Dermis blood vessel endothelial cell (primary cell): ENCODE data around the gene CALHM2. TPM values are rescaled to one million over a fixed set of nuclear protein-coding genes. Genes with fewer than 3 reads are reported as not detected.

Experiments used
- DNase-seq: peaks from one replicate; pipeline ENCODE4 v3.0.0; 2010
- total RNA-seq: library from RNA; depleted of rRNA; stranded (reverse); fragments of >200 nt; gene quantifications from 2 replicates; pipeline ENCODE4 v1.2.3, GENCODE V29; 2014

CALHM2 gene
- total RNA-seq, 1 donor from 2014 or later = 18.4 TPM

DNA sequence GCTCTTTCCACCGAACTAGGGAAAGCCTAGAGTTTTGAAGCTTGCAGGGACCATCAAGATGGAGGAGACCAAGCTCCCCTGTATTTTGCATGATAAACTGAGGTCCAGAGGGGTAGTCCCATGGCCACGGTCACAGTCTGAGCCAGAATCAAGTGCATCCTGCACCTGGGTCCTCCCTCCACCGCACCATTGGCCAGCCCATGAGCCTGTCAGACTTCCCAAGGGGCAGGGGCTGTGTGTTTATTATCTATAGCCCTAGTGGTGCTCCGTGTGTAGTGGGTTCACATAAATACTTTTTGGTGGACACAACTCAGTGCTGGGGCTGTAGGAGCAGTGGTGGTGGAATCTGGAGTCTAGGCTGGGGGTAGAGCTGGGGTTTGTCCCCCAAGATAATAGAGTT lies 23.3 kb upstream of the CALHM2 start:
- no peak for DNase-seq

DNA sequence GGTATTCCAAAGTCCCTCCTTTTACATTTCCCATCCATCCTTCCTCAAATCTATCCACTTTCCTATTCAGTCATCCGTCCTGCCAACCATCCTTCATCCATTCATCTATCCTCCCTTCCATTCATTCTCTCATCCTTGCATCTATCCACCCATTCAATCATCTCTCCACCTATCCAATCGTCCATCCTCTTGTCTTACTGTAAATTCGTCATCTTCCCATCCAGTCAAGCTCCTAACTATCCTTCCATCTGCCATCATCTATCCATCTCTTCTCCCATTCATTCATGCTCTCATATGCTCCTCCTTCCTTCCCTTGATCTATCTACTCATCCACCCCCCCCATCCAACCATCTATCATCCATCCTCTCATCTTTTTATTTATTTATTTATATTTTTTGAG lies 21.9 kb upstream of the CALHM2 start:
- DNase-seq = no peak

DNA sequence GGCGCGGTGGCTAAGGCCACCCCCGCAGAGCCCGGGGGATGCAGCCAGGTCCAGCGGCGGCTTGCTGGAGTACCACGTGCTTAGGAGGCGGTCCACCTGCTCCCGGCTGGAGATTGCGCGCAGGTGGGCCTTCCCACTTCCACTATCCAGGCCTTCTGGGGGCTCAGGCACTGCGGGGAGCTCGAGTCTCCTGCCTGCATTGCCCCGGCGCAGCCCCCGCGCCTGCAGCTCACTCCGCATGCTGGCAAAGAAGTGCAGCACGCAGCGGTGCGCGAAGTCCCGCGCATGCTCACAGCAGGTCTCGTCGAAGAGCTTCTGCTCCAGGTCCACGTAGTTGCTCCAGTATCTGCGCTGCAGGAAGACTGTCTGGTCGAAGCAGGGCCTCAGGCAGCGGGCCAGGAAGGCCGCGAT lies 21.1 kb upstream of the CALHM2 start:
- no peak for DNase-seq

DNA sequence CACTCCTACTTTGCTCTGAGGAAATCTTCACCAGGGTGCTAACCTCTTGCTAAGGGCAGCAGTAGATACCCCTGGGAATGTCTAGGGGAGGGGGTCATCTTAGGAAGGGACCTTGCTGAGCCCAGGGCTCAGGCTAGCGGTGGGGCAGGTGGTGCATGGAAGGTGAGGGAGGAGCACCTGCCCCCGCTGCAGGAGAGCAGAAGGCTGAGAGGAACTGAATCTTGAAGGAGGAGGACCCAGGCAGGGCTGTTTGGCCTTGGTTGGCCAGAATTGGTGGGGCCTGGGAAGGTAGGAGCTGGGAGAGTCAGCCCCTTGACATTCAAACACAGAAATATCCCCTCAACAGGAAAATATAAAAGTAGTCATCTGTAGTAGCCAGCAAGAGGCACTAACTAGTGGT lies 19.8 kb upstream of the CALHM2 start:
- no peak for DNase-seq

DNA sequence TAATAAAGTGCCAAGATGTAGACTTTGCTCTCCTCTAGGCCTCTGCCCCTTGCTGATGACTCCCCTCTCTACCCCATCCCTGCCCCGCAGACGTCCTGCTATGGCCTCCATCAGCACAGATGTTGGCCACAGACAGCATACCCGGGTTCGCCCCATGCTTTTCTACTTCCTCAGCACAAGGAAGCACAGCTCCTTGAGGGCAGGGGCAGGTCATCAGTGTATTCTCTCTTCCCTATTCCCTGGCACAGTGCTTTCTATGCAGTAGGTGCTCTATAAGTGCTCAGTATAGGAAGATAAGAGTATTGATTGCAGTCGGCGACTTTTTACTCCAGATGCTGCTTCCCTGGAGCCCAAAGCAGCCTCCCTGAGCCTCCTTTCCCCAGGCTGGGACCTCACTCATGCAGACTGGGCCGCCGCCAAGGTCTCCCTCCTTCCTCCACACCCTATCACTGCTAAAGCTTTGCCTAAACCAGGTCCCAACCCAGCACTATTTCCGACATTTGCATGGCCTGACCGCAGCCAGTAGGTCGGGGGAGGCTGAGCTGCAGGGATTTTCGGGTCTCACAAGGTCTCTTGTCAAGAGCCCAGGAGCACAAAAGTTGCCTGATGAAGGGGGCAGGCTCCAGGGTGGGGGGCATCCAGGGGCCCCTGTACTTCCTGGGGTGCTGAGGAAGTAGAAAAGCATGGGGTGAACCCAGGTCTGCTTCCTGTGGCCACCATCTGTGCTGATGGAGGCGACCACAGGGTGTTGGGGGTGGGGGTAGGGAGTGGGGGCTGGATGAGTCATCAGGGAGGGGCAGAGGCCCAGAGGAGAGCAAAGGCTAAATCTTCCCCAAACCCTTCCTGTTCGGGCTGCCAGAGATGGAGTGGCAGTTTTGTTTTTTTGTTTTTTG lies 18.8 kb upstream of the CALHM2 start:
- DNase-seq = no peak

DNA sequence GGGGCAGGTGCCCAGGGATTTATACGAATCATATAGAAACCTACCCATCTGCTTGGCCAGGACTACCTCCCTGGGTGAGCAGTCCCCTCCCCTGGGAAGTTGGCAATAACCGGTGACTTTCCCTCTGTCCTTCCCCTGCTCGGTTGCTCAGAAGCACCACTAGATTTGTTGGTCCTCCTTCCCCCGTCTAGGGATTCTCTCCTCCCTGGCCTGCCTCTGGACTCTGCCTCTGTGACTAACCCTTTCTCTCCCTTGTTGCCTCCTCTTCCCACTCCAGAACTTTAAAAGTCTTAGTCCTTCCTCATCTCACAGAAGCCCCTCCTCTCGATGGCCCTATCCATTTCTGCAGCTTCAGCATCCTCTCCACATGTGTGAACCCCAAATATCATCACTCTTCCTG lies 17.0 kb upstream of the CALHM2 start:
- DNase-seq = no peak

DNA sequence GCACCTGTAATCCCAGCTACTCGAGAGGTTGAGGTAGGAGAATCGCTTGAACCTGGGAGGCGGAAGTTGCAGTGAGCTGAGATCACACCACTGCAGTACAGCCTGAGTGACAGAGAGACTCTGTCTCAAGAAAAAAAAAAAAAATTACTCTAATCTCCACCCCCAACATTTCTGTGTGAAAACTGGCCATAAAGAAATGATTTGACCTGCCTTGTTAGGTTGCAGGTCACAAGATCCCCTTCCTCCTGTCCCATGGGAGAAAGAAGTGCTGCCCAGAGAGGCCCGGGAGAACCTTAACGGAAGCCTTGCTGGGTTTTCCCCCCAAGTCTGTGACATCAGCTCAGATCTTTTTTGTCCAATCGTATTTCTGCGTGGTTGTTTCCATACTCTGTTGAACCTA lies 15.2 kb upstream of the CALHM2 start:
- DNase-seq = no peak

DNA sequence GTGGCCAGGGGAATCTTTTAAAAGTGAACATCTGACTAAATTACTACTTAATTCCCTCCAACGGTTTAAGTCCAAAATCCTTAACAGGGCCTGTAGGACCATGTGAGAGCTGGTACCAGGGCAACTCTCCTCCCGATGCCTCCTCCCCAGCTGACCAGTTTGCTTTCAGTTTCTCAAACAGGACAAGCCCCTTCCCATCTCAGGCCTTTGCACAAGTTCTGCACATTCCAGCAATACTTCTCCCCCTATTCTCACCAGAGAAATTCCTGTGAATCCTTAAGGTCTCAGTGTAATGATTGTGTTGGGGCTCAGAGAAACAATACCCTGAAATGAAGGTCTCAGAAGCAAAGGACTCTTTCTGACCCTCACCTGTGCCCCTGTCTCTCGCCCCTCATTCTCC lies 14.6 kb upstream of the CALHM2 start:
- no peak for DNase-seq

DNA sequence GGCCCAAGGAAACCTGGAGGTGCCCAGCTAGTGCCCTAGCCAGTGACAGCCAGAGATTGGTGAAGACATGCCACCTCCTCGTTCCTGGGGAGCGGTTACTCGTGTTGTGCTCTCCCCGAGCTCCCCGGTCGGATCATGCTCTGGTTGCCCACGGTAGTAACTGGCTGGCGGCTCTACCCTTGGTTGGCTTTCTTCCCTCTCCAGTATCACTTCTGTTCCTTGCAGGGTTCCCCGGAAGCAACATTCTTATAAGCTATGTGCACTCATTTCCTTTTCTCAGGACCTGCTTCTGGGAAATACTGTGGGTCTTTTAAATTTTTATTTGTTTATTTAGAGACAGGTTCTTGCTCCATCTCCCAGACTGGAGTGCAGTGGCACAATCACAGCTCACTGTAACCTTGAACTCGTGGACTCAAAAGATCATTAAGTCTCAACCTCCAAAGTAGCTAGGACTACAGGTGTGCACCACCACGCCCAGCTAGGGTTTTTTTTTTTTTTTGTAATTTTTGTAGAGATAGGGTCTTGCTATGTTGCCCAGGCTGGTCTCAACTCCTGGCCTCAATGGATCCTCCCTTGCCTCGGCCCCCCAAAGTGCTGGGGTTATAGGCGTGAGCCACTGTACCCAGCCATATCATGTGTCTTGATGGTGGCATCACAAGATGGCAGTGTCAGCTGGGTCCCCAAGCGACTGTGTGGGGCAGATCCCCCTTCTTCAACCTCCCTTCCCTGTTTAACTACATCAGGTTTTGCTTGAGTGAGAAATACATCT lies 13.4 kb upstream of the CALHM2 start:
- DNase-seq = no peak

DNA sequence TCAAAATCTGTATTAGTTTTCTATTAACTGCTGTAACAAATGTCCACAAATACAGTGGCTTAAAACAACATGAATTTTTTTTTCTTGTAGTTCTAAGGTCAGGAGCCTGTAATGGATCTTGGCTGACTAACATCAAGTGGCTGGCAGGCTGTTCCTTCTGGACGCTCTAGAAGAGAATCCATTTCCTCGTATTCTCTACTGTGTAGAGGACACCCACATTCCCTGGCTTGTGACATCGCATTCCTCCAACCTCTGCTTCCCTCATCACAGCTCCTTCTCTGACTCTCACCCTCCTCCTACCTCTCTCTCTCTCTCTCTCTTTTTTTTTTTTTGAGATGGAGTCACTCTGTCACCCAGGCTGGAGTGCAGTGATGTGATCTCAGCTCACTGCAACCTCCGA lies 11.3 kb upstream of the CALHM2 start:
- peak; percentile 22 for DNase-seq

DNA sequence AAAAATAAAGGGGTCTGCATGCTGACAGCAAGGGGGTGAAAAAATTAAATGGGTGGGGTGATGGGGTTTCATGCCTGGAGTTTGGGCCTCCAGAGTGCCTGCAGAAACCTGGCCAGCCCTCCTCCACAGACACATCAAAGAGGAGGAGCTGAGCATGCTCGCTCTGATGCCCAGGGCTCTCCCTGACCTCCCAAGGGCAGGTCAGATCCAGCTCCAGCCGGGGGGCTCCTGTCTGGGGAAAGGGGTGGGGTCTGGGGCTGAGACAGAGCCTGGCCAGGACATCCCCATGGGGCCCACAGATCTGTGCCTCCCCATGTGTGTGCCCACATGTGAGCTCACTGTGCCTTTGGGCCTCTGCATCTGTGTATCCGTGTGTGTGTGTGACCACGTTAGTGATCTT lies 7.4 kb upstream of the CALHM2 start:
- DNase-seq = no peak

DNA sequence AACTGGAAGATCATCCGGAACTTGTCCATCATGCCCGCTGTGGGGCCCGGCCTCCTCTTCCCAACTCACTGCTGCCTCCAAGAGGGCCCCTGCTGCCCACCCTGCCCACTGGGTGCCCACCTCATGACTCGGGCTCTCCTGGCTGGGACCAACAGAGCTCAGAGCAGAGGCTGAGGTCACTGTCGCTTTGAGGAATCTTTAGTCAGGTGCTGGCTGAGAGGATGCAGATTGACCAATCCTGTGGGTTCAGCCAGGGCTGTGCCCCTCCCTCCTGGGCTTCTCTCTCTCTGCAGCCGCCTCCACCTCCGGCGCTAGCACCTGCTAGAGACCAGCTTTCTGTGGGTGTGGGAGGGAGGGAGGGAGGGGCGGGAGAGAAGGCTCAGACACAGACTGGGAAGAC lies 6.5 kb upstream of the CALHM2 start, which contains the start of gene CALHM1:
CALHM1 (minus strand) TSS at position 181 of the 400 bp plus-strand sequence; CDS start at position 32, 149 bp downstream.
- DNase-seq = no peak

DNA sequence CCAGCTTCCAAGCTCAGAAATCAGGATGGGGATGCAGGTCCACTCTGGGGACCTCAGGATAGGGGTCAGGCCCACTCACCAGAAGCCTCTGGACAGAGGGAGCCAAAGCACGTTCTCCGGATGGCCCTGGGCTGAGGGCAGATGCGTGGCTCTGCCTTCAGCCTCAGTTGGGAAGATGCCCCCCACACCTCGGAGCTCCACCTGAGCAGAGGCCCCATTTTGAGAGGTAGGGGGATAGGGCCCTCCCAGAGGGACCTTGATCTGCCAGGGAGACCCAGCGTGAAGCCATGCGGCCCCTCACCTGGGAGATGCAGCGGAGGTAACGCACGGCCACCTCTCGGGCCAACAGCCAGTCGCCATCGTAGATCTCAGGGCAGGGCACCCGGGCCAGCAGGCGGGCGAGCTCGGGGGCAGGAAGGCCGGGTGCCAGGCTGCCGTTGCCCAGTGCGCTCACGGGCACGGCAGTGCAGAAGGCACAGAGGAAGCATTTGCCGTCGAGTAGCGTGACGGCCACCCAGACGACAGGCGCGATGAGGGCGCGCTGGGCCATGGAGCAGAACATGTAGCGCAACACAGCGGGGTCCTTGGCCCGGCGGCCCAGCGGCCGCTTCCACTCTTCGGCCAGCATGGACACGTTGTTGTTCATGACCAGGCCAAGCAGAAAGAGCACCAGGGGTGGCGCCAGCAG lies 5.9 kb upstream of the CALHM2 start:
- no peak for DNase-seq

DNA sequence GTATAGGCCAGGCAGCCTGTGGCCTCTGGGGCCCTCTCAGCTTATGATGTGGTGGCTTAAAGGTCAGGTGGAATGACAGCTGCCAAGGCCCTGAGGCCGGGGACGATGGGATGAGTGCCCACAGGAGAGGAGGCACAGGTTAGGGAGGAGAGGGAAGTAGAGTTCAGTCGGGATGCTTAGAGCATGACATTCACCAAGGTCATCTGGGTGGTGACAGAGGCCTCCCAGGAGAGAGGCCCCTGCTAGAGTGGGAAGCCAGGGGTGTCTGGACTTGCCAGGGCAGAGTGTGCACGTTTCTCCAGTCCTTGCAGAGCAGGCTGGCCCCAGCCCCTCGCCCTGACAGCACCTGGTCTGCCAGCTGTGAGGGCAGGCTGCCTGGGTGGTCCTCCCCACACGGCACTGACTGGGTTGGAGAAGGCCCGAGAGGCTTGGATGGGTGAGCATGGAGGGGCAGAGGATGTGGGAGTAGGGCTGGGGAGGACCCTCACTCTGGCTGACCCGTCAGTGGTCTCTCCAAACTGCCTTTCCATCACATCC lies 5.1 kb upstream of the CALHM2 start:
- DNase-seq = no peak

DNA sequence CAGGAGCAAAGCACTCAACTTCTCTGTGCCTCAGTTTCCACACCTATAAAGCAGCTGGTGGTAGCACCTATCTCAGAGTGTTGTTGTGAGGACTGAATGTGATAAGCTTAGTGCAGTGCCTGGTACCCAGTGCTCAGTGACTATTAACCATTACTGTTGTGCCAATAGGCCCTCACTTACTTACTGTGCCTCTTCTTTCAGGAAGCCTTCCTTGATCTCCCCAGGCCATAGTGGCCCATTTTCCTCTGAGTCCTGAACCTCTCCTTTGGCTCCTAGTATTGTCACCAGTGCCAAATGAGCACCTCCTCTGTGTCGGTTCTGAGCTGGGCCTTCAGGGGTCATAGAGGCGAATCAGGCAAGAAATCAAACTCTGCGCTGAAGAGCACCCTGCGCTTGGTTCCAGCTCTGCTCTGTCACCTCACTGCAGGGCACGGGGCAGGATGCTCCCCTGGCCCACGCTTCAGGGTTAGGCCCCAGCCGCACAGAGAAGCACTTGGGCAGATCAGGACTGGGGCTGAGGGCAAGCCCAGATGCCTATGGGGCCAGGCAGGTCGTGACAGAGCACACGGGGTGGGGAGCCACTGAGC lies 4.0 kb upstream of the CALHM2 start:
- no peak for DNase-seq

DNA sequence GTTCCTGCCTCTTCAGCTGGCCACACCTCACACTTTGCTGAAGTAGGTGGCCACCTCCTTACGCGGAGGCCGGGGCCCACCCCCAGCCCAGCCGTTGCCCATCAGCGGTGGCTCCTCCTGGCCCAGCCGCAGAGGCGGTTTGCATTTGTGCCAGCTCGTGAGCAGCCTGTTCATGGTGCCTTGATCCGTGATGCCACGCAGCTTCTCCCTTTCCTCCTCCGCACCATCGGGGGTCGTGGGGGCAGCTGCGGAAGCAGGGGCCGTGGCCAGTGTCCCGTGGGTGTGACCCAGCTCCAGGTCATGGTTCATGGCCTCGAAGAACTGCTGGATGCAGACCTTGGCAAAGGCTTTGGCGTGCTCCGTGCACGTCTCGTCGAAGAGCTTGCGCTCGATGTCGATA lies 3.1 kb upstream of the CALHM2 start:
- no peak for DNase-seq

DNA sequence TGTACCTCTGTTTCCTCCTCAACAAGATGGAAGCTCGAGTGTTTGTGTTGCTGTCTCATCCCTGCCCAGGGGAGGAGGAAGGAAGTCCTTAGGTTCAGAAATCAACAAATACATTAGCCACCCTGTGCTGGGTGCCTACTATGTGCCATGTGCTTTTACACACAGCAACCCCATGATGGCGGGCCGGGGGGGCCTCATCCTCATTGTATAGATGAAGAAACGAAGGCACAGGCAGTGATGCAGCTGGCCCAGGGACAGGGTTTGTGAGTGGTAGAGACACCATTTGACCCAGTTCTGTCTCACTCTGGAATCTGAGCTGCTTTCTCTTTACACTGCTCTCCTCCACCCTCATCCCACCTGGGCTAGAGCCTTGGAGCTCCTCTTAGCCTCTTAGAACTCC lies 1.9 kb upstream of the CALHM2 start:
- DNase-seq = no peak

DNA sequence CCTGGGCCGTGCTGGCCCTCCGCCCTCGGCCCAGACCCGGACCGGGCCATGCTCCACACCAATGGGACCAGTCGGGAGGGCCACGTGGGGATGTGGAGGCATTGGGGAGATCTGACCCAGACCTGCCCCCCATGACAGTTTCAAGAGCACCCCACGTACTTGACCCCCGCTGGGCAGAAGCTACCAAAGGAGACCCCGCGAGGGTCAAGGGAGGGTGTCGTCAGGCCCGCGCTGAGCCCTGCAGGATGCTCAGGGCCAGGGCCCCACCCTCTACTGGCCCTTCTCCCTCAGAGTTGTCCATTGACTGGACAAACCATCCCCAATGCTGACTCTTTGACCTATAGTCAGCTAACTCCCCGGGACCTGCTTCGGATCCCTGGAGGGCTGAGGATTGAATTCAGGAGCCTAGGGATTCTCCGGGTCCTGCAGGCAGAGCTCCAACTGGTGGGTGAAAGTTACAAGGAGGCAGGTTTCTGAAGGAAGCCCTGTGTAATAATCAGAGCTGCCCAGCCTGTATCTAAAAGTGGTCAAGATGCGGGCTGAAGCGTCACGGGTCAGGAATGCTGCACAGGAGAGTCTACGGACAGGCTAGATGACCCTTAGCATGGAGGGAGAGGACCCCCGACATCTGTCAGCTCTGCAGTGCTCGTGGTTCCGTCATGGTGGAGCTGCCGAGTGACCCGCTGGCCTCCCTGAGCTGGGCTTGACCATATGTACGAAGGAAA lies 498 bp upstream of the CALHM2 start:
- no peak for DNase-seq

DNA sequence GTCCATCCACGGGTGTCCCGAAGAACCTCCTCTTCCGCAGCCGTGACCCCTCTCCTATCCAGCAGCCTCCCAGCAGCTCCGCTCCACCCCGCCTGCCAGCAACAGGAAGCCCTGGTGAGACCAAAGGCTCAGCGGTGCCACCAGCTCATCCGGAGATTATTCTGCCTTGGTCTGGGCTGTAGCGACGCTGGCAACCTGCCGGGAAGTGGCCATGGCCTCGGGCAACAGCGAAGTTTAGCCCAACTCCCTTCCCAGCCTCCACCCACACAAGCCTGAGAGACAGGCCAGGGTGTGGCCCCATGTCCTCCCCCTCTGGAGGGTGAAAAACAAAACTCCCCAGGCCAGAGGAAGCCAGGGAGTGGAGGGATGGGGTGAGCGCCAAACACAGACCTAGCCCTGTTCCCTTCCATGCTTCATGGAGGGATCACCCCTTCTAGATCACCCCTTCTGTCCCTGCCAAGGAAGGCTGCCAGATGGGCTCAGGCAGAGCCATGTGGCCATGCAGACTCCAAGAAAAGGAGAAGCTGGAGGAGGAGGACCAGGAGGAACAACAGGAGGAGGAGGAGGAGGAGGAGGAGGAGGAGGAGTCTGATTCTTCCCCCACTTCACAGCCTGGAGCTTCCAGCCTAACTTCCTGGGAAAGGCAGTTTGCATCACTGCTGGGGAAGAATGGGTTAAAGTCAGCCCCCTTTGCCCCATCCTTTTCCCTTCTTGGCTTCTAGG lies 918 bp downstream of the CALHM2 start:
- peak; percentile 57 for DNase-seq

DNA sequence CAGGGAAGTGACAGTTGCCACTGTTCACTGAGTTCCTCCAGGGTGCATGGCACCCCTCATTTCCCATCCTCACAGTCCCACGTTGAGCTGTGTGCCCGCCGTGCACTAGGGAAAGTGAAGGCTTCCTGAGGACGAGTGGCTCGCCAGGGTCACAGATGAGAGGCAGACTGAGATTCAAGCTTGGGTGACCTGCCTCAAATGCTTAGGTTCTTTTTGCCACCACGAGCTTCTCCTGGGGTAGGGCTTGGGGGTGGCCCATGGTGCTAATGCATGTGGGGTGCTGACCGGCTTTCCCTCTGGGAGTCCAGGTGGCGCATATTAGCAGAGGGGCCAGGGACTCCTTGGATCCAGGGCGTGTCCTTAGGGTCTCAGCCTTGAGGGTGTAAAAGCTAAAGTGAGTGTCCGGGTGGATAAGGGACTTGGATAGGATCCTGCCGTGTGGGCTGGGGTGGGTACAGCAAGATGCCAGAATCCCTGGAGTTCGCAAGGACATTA lies 1.9 kb downstream of the CALHM2 start:
- no peak for DNase-seq
